Fibroblast of pulmonary artery (primary cell): ENCODE data around the gene DCD.
"Not testable (repeated sequence)": the region's sequence is repeated elsewhere in the genome, so short reads cannot be mapped to it uniquely, and the experiment has no call there.

Source experiments
- DNase-seq: peaks from one replicate; pipeline ENCODE4 v3.0.0-alpha.2; 2010; ENCODE audit warnings: low read depth
- H3K4me3 ChIP-seq: replicated peaks from 2 replicates; pipeline ENCODE4 v1.5.1; 2011; ENCODE audit warnings: low read depth, mild to moderate bottlenecking, control low read depth, low read length, moderate library complexity
- CTCF ChIP-seq: IDR thresholded peaks from 2 replicates; pipeline ENCODE4 v1.5.1; 2011; ENCODE audit warnings: mild to moderate bottlenecking, control low read depth, low read length, inconsistent platforms; ENCODE audit errors: missing control alignments

DCD gene

GRCh38 chr12:54654926-54655325, 6.8 kb upstream of the DCD start:
- TF ChIP-seq CTCF = no peak
- H3K4me3 ChIP-seq = no peak overlapping the region

GRCh38 chr12:54653025-54653424, 4.9 kb upstream of the DCD start:
- TF ChIP-seq CTCF = no peak
- DNase-seq = no peak
- no peak overlapping the region for H3K4me3 ChIP-seq

More at GRCh38 chr12:54654926-54655325, 6.8 kb upstream of the DCD start:
- DNase-seq = no peak

GRCh38 chr12:54650889-54651288, 2.7 kb upstream of the DCD start:
- no peak for TF ChIP-seq CTCF
- no peak for DNase-seq
- no peak overlapping the region for H3K4me3 ChIP-seq

- no peak overlapping the region for H3K4me3 ChIP-seq
- no peak for DNase-seq
- TF ChIP-seq CTCF = no peak
Observed at GRCh38 chr12:54650409-54650808, 2.2 kb upstream of the DCD start.

GRCh38 chr12:54649825-54650224, 1.7 kb upstream of the DCD start:
- DNase-seq = no peak
- no peak overlapping the region for H3K4me3 ChIP-seq
- no peak for TF ChIP-seq CTCF

GRCh38 chr12:54641554-54641953, 6.6 kb downstream of the DCD start:
- no peak for TF ChIP-seq CTCF
- H3K4me3 ChIP-seq = no peak overlapping the region
- no peak for DNase-seq

GRCh38 chr12:54641089-54641488, 7.1 kb downstream of the DCD start:
- no peak overlapping the region for H3K4me3 ChIP-seq
- DNase-seq = no peak
- no peak for TF ChIP-seq CTCF

- H3K4me3 ChIP-seq, DNase-seq: not testable (repeated sequence)
Observed at GRCh38 chr12:54639112-54639511, 9.1 kb downstream of the DCD start.
